Neural cell (in vitro differentiated cells): ENCODE data around the gene FYN. TPM values are rescaled to one million over a fixed set of nuclear protein-coding genes. Genes with fewer than 3 reads are reported as not detected.

Experiments used
- H2AFZ ChIP-seq: fragments of 200-600, 300-800 bp; sonication (generic), shearing (Covaris generic); 2 replicates; pipeline ENCODE4 v1.6.0; 2014; ENCODE audit warnings: low read depth, mild to moderate bottlenecking, antibody characterized with exemption, low read length, moderate library complexity
- H3F3A ChIP-seq: fragments of 200-600 bp; shearing (Covaris generic); 2 replicates; pipeline ENCODE4 v1.6.1; 2016; ENCODE audit warnings: mild to moderate bottlenecking, moderate library complexity, mixed read lengths, antibody characterized with exemption, low read length; ENCODE audit not compliant: insufficient read depth, poor library complexity, severe bottlenecking
- H3K27ac ChIP-seq: fragments of 200-600, 300-800 bp; sonication (generic), shearing (Covaris generic); 2 replicates; pipeline ENCODE4 v1.5.1; 2014; ENCODE audit warnings: mild to moderate bottlenecking, low read length, moderate library complexity
- H3K27me3 ChIP-seq: fragments of 300-800, 200-600 bp; sonication (generic), shearing (Covaris generic); 2 replicates; pipeline ENCODE4 v1.6.0; 2014; ENCODE audit warnings: mild to moderate bottlenecking, low read depth, low read length, moderate library complexity; ENCODE audit not compliant: insufficient read depth
- H3K36me3 ChIP-seq: fragments of 300-800, 200-600 bp; sonication (generic), shearing (Covaris generic); 2 replicates; pipeline ENCODE4 v1.5.1; 2014; ENCODE audit warnings: mild to moderate bottlenecking, antibody characterized with exemption, low read length, moderate library complexity; ENCODE audit not compliant: insufficient read depth
- H3K4me2 ChIP-seq: fragments of 300-800, 200-600 bp; sonication (generic), shearing (Covaris generic); 2 replicates; pipeline ENCODE4 v1.6.0; 2014; ENCODE audit warnings: mild to moderate bottlenecking, low read length
- H3K4me3 ChIP-seq: fragments of 300-800, 200-600 bp; sonication (generic), shearing (Covaris generic); 2 replicates; pipeline ENCODE4 v1.5.1; 2014; ENCODE audit warnings: mild to moderate bottlenecking, low read length, moderate library complexity
- H3K79me2 ChIP-seq: fragments of 200-600 bp; shearing (Covaris generic); replicated peaks from 2 replicates; pipeline ENCODE4 v1.6.0; 2014; ENCODE audit warnings: mild to moderate bottlenecking, low read length, moderate library complexity; ENCODE audit not compliant: insufficient read depth
- H3K9ac ChIP-seq: fragments of 300-800, 200-600 bp; sonication (generic), shearing (Covaris generic); 2 replicates; pipeline ENCODE4 v1.6.1; 2016; ENCODE audit warnings: mild to moderate bottlenecking, low read length, mixed read lengths
- H3K9me2 ChIP-seq: fragments of 200-600 bp; shearing (Covaris generic); 2 replicates; pipeline ENCODE4 v1.6.1; 2016; ENCODE audit warnings: mild to moderate bottlenecking, low read length, mixed read lengths; ENCODE audit not compliant: insufficient read depth
- H3K9me3 ChIP-seq: fragments of 200-600, 300-800 bp; sonication (generic), shearing (Covaris generic); 2 replicates; pipeline ENCODE4 v1.6.1; 2016; ENCODE audit warnings: mild to moderate bottlenecking, mixed run types, low read length, moderate library complexity, mixed read lengths
- H4K20me1 ChIP-seq: fragments of 200-600 bp; shearing (Covaris generic); 2 replicates; pipeline ENCODE4 v1.6.1; 2016; ENCODE audit warnings: mild to moderate bottlenecking, mixed run types; ENCODE audit not compliant: insufficient read depth
- CTCF ChIP-seq: fragments of 450-650 bp; IDR thresholded peaks from 2 replicates; pipeline ENCODE4 v1.5.1; 2014; ENCODE audit warnings: antibody characterized with exemption, mild to moderate bottlenecking, moderate library complexity; ENCODE audit not compliant: poor library complexity, severe bottlenecking
- EP300 ChIP-seq: fragments of 450-650 bp; conservative IDR thresholded peaks from 2 replicates; pipeline ENCODE4 v1.6.1; 2014; ENCODE audit warnings: antibody characterized with exemption, mild to moderate bottlenecking, moderate library complexity; ENCODE audit not compliant: poor library complexity, severe bottlenecking
- EZH2 ChIP-seq: fragments of 200-600, 300-800 bp; shearing (Covaris generic), sonication (generic); IDR thresholded peaks from 2 replicates; pipeline ENCODE4 v1.6.1; 2014; ENCODE audit warnings: antibody characterized with exemption, low read length, borderline replicate concordance, mild to moderate bottlenecking; ENCODE audit not compliant: insufficient read depth, poor library complexity, severe bottlenecking
- MXI1 ChIP-seq: fragments of 450-650 bp; conservative IDR thresholded peaks from 2 replicates; pipeline ENCODE4 v1.6.1; 2014; ENCODE audit warnings: antibody characterized with exemption, mild to moderate bottlenecking; ENCODE audit not compliant: poor library complexity, severe bottlenecking
- POLR2AphosphoS5 ChIP-seq: IDR thresholded peaks from 2 replicates; pipeline ENCODE4 v1.6.1; 2012
- RAD21 ChIP-seq: fragments of 450-650 bp; conservative IDR thresholded peaks from 2 replicates; pipeline ENCODE4 v1.6.1; 2014; ENCODE audit warnings: antibody characterized with exemption, mild to moderate bottlenecking, moderate library complexity
- REST ChIP-seq: IDR thresholded peaks from 2 replicates; pipeline ENCODE4 v1.6.1; 2012; ENCODE audit warnings: borderline replicate concordance
- SMC3 ChIP-seq: fragments of 450-650 bp; conservative IDR thresholded peaks from 2 replicates; pipeline ENCODE4 v1.6.1; 2014; ENCODE audit warnings: antibody characterized with exemption, mild to moderate bottlenecking, moderate library complexity; ENCODE audit not compliant: poor library complexity
- TAF1 ChIP-seq: IDR thresholded peaks from 2 replicates; pipeline ENCODE4 v1.6.1; 2012; ENCODE audit warnings: low read depth
- polyA plus RNA-seq: library from polyadenylated mRNA; depleted of rRNA; stranded (reverse); fragments of >200 nt; gene quantifications from 2 replicates; pipeline ENCODE4 v1.2.3, GENCODE V29; 2014

FYN gene
- polyA plus RNA-seq, 1 donor from 2014 or later: 277 TPM

- H3K9me3 ChIP-seq: no peaks in the 10 kb centered on the region
- no peak for TF ChIP-seq POLR2AphosphoS5
- no peak for TF ChIP-seq TAF1
- no peak for TF ChIP-seq CTCF
- no peak for TF ChIP-seq MXI1
- TF ChIP-seq RAD21: no peak
- no peak for TF ChIP-seq EZH2
- TF ChIP-seq EP300: no peak
- no peak overlapping the region for H3K27ac ChIP-seq
- peaks cover 6% of the 10 kb centered on the region for H3F3A ChIP-seq
- H3K9me2 ChIP-seq: no peaks in the 10 kb centered on the region
- no peak overlapping the region for H3K4me2 ChIP-seq
- H3K79me2 ChIP-seq: peaks cover 26% of the 10 kb centered on the region
- peaks cover 11% of the 10 kb centered on the region for H3K36me3 ChIP-seq
- H2AFZ ChIP-seq: no peak overlapping the region
- no peaks in the 10 kb centered on the region for H3K27me3 ChIP-seq
- no peak overlapping the region for H3K9ac ChIP-seq
- H3K4me3 ChIP-seq: no peak overlapping the region
- H4K20me1 ChIP-seq: no peaks in the 10 kb centered on the region
Observed at GRCh38 chr6:111727041-111727440, 146.2 kb downstream of the FYN start.

- TF ChIP-seq POLR2AphosphoS5 (no peak), MXI1 (no peak), CTCF (no peak), SMC3 (no peak), TAF1 (no peak), EP300 (no peak), RAD21 (no peak), REST (no peak), EZH2 (no peak)
- Histone ChIP-seq H3K27ac (no peak overlapping the region), H3K79me2 (peaks cover 26% of the 10 kb centered on the region)
Observed at GRCh38 chr6:111725446-111726112, 147.7 kb downstream of the FYN start.

More at GRCh38 chr6:111725446-111726112, 147.7 kb downstream of the FYN start:
- Histone ChIP-seq H3K9ac (no peak overlapping the region), H3K36me3 (peaks cover 11% of the 10 kb centered on the region), H3K9me2 (no peaks in the 10 kb centered on the region), H4K20me1 (no peaks in the 10 kb centered on the region), H3K9me3 (no peaks in the 10 kb centered on the region), H3K4me3 (no peak overlapping the region), H3K27me3 (no peaks in the 10 kb centered on the region), H3K4me2 (no peak overlapping the region), H2AFZ (no peak overlapping the region), H3F3A (no peaks in the 10 kb centered on the region)
